ENCODE measurements around the gene KCNH5.
"Not testable (repeated sequence)": the region's sequence is repeated elsewhere in the genome, so short reads cannot be mapped to it uniquely, and the experiment has no call there.

Gene KCNH5

DNA sequence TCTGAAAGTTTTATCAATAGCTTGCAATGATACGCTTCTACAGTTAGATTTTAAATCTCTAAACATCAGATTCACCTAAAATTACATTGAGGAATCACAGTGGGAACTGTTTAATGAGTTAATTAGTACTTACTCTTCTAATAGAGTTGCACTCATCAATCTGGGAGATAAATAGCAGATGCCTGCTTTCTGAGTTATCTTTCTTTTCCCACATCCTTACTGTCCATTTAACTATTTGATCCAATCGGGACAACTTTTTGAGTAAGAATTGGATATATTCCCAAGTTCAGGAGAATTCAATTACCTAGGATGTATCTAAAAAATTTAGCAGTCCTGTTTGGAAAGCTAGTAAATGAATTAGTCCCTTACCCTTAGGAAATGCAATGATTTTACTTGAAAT lies 162.3 kb downstream of the KCNH5 start:
- DNase-seq = no peak

DNA sequence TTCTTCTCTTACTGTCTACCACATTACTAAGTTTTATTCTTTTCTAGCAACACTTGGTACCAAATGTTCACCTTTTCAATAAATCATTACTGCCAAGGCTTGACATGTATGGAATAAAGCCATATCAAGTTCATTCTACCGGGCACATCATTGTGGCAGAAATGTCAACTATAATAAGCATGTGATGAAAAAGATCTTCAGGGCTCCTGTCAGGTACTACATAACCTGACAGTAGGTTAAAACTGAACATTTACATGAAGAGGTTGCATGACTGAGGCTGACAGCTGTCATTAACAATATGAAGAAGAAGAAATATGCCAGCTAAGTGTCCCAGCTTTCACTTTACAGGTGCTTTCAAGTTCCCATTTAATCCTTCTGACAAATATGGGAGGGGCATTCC lies 178.9 kb downstream of the KCNH5 start:
- no peak for DNase-seq

DNA sequence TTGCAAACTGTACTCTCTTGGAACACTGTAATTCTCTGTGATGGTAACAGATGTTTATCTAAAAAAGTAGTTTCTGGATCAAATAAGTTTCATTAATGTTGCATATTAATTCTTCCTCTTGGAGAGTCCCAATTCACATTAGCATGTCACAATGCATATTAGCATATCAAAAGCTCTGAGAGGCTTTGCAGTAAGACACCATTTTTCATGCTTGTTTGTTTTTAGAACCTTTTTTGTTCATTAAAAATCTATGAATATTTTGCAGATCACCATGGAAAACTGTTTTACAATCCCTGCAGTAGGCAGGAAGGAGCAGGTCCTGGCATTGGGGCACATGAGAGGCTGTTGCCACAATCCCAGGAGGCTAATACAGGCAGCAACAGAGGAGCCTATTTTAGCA lies 180.7 kb downstream of the KCNH5 start:
- no peak for DNase-seq

DNA sequence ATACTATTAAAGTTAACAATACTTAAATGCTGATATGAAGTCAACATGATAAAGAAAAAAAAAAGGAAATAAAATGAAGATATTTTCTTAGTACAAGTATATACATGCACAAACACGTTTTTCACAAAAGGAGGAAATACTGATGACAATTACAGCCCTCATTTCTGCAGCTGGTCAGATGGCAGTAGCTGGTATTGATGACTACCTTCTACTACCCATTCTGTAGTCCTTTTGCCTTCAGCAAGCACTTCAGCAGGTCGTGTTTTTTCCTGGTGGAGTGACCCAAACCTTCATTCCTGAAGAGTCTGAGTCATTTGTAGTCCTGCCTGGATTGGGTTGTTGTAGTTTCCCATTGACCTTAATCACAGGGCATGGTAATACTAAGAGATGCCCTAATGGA lies 187.2 kb downstream of the KCNH5 start:
- DNase-seq = not testable (repeated sequence)

DNA sequence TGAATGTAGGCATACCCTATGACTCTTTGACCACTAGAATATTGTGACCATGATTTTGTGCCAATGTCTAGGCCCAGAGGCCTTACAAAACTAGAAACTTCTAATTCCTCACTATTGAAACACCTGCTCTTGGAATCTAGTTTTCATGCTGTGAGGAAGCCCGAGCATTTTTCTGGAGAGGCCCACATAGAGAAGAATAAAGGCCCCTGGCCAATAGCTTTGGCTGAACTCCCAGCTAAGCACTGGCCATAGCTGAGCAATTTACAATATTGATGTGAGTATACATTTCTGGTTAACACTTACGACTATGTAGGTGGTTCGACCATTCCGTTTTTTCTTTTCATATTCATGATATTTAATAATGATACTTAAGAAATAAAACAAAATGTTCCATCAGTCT lies 190.3 kb downstream of the KCNH5 start:
- no peak for DNase-seq

DNA sequence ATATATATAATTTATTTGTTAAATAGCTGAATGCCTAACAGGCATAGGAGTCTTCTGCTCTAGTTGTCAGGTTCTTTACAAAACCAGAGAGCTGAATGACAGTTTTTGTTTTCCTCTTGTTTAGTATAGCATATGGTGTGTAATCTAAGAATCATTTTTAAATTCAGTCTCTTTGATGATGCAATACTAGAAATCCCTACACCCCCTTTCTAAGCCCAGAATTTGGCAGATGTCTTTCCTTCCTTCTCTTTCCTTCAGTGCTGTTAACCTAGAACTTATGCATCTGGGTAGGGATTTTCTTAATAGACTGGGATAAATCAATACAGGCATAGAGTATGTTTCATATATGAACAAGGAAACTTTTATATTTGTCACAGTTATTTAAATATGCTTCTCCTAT lies 198.1 kb downstream of the KCNH5 start:
- DNase-seq = no peak

DNA sequence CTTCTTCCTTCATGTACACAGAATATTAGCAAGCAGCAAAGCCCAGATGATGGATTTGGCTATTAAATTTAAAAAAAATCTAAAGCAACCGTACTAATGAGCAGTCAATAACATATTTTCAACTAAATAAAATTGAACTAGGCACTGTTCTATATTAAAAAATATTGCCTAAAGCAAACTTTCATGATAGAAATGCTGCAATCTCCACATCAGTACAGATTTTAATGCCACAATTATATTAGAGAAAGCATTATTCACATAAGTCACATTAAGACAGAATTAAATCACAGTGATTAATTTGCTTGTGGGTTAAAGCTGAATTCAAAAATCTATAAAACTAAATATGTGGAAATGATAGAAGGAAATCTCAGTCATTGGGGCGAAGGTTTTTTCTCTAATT lies 200.7 kb downstream of the KCNH5 start:
- DNase-seq = no peak

DNA sequence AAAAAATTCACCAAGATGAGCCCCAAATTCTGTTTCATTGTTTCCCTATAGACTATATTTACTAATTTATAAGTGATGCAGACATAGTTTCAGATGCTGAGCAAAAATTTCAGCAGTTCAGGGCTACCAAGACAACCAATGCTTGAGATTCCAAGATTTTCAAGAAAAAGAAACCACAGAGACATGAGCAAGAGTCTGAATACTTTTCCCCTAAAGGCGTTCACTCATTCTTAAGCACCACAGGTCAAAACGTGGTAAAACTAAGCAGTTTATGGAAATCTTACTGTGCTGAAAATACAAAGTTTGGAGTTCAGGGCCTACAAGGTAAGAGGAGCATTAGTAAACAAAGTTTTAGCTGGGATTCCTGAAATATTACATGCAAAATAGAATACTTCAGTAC lies 221.2 kb downstream of the KCNH5 start:
- no peak for DNase-seq

DNA sequence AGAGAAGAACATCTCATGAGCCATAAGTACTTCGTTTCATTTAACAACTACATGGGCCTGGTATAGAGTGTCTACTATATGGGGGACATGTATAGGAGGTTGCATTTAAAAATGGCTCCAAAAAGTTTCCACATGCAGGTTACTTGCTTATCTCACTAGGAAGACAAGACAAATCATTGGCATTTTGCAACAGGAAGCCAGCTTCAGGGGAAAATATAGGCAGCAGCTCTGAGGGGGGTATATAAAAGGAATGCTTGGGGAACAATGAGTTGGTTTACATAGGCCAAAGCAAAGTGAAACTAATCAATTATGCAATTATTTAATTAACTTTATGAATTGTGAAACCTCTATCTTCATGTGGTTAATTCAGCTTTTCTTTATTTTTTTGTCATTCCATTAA lies 225.3 kb downstream of the KCNH5 start:
- no peak for DNase-seq

DNA sequence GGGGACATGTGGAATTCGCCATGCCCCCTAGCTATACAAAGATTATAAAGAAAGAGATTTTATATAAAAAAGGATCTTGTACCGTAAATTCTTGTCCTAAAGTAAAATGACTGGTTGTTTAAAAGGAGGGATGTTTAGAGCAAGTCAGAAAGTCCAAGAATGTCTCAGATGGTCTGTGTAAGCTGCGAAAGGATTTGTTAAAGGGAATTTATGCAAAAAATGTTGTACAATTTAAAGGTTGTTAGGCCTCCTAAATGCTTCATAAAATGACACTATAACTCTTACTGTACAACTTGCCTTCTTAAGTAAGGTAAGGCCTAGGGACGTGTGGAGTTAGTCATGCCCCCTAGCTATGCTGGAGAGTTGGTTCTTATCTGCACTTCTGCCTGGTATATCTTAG lies 237.6 kb downstream of the KCNH5 start:
- DNase-seq = no peak

DNA sequence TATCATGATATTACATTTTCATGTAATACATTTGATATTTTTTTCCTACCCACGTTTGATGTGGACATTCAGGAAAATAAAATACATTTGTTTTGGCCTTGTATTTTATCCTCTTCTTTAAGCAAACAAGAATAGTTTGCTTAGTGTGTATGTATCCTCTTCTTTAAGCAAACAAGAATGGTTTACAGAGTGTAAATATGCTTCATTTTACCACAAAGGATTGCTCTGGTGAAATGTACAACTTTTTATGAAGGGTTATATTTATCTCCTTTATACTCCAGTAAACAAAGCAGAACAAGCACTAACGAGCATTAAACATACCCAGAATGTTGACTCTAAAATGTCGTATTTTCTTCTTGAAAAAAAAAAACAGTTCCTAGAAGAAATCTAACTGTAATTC lies 244.7 kb downstream of the KCNH5 start:
- no peak for DNase-seq

DNA sequence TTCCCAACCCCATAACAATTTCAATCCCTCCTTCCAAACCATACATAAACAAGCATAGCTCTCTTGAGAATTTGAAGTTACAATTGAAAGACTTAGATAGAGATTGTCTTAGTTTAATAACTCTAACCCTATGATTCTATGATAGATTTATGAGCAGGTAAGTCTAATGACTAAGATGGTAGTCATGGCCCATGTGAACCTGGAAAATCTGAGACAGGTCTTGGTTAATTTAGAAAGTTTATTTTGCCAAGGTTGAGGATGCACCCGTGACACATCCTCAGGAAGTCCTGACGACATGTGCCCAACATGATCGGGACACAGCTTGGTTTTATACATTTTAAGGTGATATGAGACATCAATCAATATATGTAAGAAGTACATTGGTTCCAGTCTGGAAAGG lies 248.8 kb downstream of the KCNH5 start:
- no peak for DNase-seq

DNA sequence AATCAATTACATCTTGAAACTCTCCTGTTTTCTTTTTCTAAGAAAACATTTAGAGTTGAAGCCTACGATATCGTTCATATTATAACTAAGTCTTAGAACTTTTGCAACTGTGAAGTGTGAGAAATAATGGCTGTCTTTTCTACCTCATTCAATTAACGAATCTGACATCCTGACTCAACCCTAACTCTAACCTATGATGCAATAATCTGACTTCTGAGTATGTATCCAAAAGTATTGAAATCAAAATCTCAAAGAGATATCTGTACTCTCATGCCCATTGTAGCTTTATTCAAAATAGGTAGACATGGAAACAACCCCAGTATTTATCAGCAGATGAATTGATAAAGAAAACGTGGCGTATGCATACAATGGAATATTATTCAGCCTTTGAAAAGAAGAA lies 252.7 kb downstream of the KCNH5 start:
- DNase-seq = no peak

DNA sequence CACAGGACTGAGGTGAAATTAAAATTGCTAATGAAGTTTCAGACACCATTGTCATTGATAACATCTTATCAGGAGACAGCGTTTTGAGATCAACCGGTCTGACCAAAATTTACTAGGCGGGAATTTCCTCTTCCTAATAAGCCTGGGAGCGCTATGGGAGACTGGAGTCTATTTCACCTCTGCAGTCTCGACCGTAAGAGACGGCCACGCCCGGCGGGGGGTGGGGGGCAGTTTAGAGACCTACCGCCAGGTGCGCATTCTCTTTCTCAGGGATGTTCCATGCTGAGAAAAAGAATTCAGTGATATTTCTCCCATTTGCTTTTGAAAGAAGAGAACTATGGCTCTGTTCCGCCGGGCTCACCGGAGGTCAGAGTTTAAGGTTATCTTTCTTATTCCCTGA lies 263.9 kb downstream of the KCNH5 start:
- DNase-seq = not testable (repeated sequence)

DNA sequence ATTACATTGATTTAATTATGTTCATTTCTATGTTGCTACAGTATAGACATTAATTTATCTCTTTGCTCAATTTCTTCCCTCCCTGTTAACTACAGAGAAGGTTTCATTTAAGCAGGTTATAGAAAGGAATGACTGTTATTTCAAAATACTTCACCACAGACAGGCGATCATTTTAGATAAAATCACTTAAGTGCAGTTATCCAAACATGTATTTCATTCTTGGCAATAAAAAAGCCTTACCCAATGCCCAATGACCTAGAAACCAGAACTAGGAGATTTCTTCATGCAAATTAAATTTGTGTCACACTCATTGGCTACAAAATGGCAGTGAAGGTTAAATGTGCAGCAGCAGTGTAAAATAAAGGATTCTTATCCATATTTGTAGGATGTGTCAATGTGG lies 266.4 kb downstream of the KCNH5 start:
- DNase-seq = no peak

DNA sequence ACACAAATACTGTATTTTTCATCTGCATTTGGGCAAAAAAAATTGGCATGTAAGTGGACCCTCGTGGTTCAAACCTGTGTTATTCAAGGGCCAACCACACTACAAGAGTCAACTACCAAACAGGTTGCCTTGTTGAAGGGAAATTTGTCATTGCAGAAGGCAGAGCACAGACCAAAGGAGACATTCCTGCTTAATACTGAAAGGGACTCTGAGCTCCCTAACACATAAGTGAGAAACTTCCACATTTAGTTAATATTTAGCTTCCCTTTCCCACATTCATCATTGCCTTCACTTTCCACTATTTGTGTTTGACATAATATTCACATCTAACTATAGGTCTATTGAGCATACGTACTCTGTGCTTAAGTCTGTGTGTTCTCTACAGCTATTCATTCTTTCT lies 266.9 kb downstream of the KCNH5 start:
- DNase-seq = no peak

DNA sequence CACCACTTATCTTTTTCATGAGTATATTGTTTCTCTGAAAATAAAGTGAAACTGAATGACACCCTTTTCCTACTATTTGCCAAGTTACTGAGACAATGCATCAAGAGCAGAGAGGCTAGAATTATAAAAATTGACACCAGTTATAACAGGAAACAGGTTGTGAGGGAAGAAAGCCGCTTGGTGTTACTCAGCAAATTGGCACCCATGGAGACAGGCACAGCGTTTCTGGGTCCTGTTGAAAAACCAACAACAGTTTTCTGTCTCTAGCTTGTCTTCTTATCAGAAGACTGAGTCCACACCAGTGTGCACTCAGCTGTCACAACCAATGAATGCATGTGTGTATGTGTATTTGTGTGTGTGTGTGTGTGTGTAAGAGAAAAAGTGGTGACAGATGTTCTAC lies 267.7 kb downstream of the KCNH5 start:
- no peak for DNase-seq

DNA sequence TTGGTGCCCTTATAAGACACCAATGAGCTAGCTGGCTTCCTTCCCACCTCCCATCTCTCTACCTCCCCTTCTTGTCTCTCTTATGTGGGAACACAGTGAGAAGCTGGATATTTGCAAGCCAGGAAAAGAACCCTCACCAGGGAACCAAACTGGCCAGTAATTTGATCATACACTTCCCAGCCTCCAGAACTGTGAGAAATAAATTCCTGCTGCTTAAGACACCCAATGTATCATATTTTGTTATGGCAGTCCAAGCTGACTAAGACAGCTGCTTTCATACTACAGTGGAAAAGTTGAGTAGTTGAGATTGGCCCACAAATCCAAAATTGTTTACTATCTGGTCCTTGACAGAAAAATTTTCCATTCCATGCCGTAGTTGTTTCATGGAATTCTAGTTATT lies 269.0 kb downstream of the KCNH5 start:
- DNase-seq = no peak

DNA sequence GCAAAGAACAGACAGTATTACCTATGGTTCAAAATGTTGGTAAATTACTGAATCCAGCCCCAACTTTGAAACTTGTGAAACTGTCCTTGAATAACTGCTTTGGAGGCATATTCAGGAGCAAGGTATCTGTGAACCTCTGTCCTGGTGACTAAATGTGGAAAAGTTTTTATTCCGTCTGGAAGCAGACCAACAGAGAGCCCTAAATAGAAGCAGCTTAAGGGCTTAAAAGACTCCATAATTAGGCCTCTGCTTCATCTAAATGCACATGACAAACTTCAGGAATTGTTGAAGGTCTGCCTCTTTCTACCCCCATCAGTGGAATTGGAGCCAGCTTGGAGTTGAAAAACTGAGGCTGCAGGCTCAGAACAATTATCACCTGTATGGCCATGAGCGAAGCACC lies 276.5 kb downstream of the KCNH5 start:
- no peak for DNase-seq

DNA sequence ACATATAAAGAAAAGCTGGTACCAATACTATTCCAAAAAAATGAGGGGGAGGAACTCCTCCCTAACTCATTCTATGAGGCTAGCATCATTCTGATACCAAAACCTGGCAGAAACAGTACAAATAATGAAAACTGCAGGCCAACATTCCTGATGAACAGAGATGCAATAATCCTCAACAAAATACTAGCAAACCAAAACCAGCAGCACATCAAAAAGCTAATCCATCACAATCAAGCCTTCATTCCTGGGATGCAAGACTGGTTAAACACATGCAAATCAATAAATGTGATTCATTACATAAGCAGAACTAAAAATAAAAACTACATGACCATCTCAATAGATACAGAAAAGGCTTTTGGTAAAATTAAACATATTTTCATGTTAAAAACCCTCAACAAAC lies 281.3 kb downstream of the KCNH5 start:
- no peak for DNase-seq

DNA sequence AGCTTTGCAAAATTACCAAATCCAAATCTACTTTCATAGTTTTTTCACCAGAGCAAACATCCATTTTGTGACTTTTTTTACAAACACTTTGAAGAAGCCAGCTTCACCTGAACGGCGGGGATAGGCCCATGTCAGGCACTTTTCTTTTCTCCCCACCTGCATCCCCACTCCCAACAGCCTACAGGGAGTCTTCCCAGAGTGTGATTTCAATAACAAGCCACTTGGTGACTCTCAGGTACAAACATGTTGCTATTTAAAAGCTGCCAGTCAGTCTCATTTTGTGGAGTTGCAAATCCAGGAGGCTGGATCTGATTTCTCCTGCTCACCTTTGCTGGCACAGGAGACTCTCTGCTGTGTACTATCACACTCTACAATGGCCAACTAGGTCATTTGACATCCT lies 285.5 kb downstream of the KCNH5 start:
- no peak for DNase-seq

DNA sequence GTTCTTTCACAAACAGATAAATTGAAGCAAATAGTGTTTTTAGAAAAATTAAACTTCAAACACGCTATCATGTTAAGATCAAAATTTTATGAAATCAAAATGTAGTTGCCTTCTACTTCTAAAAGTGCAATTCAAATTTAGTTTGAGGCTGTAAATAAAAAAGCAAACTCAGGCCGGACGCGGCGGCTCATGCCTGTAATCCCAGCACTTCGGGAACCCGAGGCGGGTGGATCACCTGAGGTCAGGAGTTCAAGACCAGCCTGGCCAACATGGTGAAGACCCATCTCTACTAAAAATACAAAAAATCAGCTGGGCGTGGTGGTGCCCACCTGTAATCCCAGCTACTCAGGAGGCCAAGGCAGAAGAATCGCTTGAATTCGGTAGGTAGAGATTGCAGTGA lies 298.4 kb downstream of the KCNH5 start:
- DNase-seq = not testable (repeated sequence)

DNA sequence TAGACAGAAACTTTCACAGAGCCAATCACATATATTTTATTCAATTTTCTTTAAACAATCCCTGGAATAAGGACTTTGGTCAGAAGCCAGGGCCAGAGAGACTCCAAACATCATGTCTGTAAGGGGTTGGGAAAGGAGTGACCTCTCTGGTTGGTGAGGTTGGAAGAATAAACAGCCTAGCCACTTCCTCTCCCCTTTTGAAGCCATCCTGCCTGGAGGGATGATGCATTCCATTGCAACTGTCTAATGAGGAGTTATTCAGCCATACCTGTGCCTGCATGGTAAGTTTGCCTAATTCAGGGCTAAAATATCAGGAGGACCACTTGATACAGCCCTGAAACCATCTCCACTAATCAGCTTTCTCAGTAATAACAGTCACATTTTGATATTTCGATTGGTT lies 299.8 kb downstream of the KCNH5 start:
- no peak for DNase-seq

DNA sequence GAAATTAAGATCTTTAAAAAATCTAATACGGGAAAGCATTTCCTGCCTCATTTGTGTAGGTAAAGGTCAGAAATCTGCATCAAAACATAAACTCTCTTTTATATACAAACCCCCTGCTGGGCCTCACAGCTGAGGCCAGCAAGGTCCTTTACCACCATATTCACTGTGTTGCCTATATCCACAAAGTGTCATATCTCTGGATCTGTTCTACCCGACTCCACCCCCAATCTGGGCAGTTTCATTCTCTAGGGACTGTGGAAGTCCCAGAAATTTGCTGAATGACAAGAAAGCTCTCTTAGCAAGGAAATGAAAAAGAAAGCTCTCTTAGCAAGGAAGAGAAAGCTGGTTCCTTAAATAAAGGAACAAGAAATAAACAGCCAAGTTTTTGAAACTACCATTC lies 301.7 kb downstream of the KCNH5 start:
- DNase-seq = peak; percentile 3

DNA sequence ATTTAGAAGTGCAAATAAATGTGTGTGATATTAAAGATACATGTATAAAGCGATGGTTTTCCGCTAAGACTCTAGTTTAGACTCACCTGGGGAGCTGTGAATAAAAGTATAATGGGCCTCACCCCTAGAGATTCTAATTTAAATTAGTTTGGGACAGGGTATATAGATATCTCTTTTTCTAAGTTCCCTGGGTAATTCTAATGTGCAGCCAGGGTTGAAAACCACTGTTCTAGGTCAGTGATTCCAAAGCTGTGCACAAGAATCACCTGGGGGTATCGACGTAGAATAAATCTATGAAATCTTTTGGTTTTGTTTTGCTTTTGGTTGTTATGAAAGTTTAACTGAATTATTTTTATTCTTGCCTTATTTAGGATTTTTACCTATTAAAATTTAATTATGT lies 302.1 kb downstream of the KCNH5 start:
- DNase-seq = no peak

DNA sequence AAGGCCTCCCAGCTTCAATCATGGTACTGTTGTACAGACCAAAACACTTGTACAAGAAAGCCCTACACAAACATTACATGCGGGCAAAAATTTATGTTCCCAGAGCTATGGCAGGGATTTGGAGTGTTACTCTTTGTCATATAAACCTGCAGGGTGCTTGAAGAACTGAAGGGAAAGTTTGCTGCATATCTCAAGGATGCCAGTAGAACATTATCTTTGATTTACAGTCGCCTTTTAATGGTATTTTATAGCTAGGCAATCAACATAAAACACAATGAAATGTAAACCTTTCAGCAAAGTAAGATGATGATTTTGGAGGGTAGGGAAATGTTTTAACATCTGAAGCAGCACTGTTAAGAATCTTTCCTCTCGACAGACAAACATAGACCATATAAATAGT lies 305.6 kb downstream of the KCNH5 start:
- DNase-seq = no peak

Measured in RPMI8226 (cell line).